ENCODE measurements around the gene KIRREL3.

The KIRREL3 gene

GRCh38 chr11:126592496-126593410 is 407.8 kb downstream of the KIRREL3 start:
- DNase-seq = no peak

- DNase-seq = no peak
Observed at GRCh38 chr11:126591966-126592489, 408.5 kb downstream of the KIRREL3 start.

- no peak for DNase-seq
Observed at GRCh38 chr11:126589492-126589803, 411.1 kb downstream of the KIRREL3 start.

GRCh38 chr11:126588630-126589491 is 411.7 kb downstream of the KIRREL3 start:
- no peak for DNase-seq

- no peak for DNase-seq
Observed at GRCh38 chr11:126587541-126587940, 413.0 kb downstream of the KIRREL3 start.

GRCh38 chr11:126585774-126586491 is 414.6 kb downstream of the KIRREL3 start:
- no peak for DNase-seq

GRCh38 chr11:126585388-126585773 is 415.2 kb downstream of the KIRREL3 start:
- DNase-seq = no peak

- no peak for DNase-seq
Observed at GRCh38 chr11:126583594-126584427, 416.8 kb downstream of the KIRREL3 start.

GRCh38 chr11:126583101-126583500 is 417.5 kb downstream of the KIRREL3 start:
- no peak for DNase-seq

- DNase-seq = no peak
Observed at GRCh38 chr11:126581871-126582648, 418.5 kb downstream of the KIRREL3 start.

GRCh38 chr11:126578426-126578825 is 422.1 kb downstream of the KIRREL3 start:
- no peak for DNase-seq

GRCh38 chr11:126578021-126578420 is 422.5 kb downstream of the KIRREL3 start:
- DNase-seq = no peak

GRCh38 chr11:126575849-126576248 is 424.7 kb downstream of the KIRREL3 start:
- no peak for DNase-seq

- no peak for DNase-seq
Observed at GRCh38 chr11:126573325-126573978, 427.1 kb downstream of the KIRREL3 start.

- no peak for DNase-seq
Observed at GRCh38 chr11:126570489-126570888, 430.1 kb downstream of the KIRREL3 start.

- no peak for DNase-seq
Observed at GRCh38 chr11:126567419-126567818, 433.2 kb downstream of the KIRREL3 start.

- no peak for DNase-seq
Observed at GRCh38 chr11:126564566-126564965, 436.0 kb downstream of the KIRREL3 start.

- peak; percentile 52 for DNase-seq
Observed at GRCh38 chr11:126561327-126561893, 439.2 kb downstream of the KIRREL3 start.

GRCh38 chr11:126560221-126560620 is 440.3 kb downstream of the KIRREL3 start:
- no peak for DNase-seq

Measured in hematopoietic multipotent progenitor cell treated with erythropoietin and hydrocortisone succinate and interleukin-3 and kit ligand, for 8 days (in vitro differentiated cells).